Renal cortical epithelial cell (primary cell): ENCODE data around the gene PRPF19. TPM values are rescaled to one million over a fixed set of nuclear protein-coding genes. Genes with fewer than 3 reads are reported as not detected.
"Not testable (repeated sequence)": the region's sequence is repeated elsewhere in the genome, so short reads cannot be mapped to it uniquely, and the experiment has no call there.

ENCODE experiments used
- DNase-seq: peaks from one replicate; pipeline ENCODE4 v3.0.0-alpha.2; 2011; ENCODE audit warnings: low read depth
- total RNA-seq: library from RNA; depleted of rRNA; stranded (reverse); fragments of >200 nt; gene quantifications from 2 replicates; pipeline ENCODE4 v1.2.3, GENCODE V29; 2014

The PRPF19 gene
- total RNA-seq, 1 donor from 2014 or later, result 49.8 TPM

DNA sequence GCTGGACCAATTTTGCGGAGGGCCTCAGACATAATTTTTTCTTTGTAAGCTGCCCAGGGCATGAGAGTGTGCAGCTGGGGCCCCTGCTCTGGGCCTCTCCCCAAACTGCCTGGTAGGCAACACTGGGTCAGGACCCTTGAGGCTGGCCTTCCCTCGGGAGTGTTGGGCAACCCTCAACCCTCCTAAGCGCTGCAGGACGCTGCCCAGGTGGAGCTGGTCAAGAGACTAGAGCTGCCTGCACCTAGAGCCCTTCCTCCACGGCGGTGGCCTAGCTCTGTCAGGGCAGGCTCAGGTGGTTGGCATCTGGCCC, 17.4 kb upstream of the PRPF19 start:
- no peak for DNase-seq

- DNase-seq, result no peak
These were observed 16.9 kb upstream of the PRPF19 start for GRCh38 chr11:60923326-60923725.

GRCh38 chr11:60922906-60923305, 16.5 kb upstream of the PRPF19 start:
- DNase-seq, result no peak

DNA sequence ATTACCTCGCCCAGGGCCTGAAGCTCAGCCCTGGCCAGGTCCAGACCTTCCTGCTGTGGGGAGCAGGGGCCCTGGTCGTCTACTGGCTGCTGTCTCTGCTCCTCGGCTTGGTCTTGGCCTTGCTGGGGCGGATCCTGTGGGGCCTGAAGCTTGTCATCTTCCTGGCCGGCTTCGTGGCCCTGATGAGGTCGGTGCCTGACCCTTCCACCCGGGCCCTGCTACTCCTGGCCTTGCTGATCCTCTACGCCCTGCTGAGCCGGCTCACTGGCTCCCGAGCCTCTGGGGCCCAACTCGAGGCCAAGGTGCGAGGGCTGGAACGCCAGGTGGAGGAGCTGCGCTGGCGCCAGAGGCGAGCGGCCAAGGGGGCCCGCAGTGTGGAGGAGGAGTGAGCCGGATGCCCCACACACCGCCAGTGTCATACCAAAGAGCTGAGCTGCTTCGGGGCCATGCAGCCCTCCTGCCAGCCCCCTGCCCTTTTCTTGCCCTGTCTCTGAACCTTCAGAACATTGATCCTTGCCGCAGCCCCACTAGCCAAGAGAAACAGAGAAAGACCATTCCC, 15.5 kb upstream of the PRPF19 start:
- DNase-seq, result no peak

GRCh38 chr11:60921259-60921658, 14.9 kb upstream of the PRPF19 start:
- DNase-seq, result no peak

DNA sequence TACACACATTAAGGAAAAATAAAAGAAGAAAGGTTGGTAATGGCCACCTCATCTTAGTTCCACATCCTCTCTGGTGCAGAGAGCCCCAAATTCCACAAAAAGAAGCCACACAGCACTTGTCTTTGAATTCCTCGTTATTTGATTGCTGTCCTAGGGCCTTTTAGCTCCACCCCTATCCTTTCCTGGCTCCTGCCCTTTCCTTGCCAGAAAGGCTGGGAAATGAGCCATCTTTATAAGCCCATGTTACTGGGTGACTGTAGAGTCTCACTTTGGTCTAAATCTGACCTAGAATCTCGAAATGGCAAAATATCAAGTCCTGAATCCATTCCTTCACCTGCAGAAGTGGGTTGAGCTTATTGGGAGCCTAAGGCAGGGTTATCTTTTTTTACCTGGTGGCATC, 13.6 kb upstream of the PRPF19 start:
- no peak for DNase-seq

DNA sequence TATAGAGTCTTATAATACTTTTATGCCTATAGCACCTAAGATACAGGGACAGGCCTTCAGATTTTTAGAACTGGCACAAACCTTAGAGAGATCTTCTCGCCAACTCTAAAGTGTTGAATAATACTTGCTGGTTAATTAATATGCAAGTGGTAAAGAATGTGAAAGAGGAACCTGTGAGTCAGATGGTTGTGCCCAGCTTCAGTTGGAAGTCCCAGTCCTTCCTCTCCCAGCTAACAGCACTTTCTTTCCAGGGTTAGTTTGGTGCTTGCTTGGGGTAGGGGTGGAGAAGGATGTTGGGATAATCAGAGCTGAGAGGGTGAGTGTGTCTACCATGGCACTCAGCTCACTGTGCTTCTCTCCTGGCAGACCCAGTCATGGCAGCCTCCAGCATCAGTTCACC, 12.9 kb upstream of the PRPF19 start:
- peak; percentile 69 for DNase-seq

GRCh38 chr11:60918939-60919265, 12.5 kb upstream of the PRPF19 start:
- DNase-seq, result peak; percentile 58

DNA sequence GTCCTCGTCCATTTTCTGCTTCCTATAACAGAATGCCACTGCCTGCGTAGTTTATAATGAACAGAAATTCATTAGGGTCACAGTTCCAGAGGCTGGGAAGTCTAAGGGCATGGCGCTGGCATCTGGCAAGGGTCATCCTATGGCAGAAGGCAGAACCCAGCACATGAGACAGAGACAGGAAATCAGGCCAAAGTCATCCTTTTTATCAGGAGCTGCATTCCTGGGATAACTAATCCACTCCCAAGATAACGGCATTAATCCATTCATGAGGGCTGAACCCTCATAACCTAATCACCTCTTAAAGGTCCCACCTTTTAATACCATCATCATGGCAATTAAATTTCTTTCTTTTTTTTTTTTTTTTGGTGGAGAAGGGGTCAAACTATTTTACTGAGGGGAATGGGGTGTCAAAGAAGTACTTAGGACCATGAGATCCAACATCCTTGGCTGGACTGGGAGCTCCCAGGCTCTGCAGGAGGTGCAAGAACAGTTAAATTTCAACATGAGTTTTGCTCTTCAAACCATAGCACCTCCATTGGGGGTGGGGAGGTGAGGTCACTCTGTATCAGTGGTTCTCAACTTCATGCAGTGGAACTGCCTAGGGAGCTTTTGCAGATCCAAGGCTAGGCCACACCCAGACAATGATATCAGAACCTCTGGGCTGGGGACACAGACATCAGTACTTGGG, 12.0 kb upstream of the PRPF19 start:
- no peak for DNase-seq

DNA sequence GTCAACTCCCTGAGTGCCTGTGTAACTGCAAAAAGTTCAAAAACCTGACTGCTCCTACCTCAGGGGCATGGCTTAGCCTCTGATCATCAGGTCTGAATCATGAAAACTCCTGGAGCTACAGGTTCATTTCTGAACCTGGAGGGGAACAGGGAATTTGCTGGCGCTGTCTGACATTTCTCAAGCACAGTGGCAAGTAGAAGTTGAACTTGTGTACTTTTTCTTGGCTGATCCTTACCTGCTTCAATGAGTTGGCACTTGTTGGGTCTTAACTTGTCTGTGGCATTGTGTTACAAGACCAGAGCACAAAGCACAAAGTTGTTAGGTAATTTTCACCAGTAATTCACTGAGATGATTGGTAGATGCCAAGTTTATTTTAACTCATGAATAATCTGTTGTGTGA, 10.9 kb upstream of the PRPF19 start:
- DNase-seq, result peak; percentile 61

GRCh38 chr11:60916669-60917206, 10.4 kb upstream of the PRPF19 start:
- no peak for DNase-seq

GRCh38 chr11:60915248-60915914, 9.0 kb upstream of the PRPF19 start:
- DNase-seq, result peak; percentile 57

DNA sequence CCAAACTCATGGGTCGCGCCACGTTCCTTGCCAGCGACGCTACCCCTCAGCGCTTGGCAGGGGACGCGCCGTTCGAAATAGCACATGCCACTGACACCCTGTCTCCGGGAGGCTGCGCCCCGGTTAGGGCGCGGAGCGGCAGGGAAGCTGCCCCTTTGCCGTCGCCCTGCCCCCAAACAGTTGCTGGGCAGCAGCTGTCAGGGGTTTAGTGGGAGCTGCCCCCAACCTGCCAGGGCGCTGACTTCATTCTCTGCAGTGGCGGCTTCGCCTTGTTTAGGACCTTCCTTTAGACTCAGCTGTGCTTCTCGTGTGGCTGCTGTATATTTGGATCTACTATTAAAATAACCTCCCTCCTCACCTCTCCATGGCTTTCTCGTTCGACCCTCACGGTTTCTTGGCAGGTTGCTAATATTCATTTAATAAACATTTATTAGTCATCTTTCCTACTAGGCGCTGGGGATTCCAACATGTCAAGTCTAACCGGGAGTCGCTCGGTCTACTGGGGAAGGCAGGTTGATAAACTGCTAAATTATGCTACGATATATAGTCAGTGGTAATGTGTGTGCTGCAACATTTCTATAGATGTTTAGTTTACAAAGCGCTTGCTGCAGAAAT, 8.4 kb upstream of the PRPF19 start:
- no peak for DNase-seq

DNA sequence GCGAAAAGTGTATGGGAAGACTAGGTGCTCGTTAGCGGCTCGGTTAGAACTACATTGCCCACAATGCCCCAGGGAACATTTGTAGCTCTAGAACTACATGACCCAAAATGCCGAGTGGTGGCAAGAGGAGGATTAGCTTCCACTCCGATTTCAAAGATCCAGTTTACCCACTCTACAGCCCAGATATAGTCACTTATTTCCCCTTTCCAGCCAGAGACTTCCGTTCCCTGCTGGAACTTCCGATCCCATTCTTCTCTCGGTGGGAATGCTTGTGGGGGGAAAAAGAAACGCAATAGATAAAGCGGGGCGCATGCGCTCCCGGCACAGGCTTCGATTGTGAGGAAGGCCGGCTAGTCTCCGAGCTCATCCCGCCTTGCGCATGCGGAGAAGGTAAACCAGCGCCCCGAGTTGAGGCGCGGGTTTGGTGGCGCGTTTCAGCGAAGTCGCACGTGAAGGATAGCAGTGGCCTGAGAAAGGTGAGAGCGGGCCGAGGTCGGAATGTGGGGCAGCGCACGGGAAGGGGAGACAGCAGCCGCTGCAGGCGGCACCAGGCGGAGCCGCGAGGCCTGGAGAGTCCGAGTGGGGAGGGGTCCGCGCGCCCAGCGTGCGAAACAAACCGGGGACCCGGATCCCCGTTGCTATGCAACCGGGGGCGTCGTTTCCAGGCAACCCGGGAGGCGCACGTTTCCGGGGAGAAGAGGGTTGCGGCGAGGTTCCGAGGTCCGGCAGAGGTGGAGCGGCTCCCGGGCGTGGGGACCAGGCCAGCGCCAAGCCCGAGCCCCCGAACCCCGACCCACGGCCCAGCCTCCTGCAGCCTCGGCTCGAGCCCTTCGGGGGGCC, 7.6 kb upstream of the PRPF19 start, which contains the start of gene TMEM109:
TMEM109 (plus strand) TSS at position 366 of the 840 bp plus-strand sequence. CDS start 5,536 bp downstream, outside the sequence.
- DNase-seq, result peak; percentile 85

- DNase-seq, result no peak
These were observed 6.6 kb upstream of the PRPF19 start for GRCh38 chr11:60912851-60913528.

DNA sequence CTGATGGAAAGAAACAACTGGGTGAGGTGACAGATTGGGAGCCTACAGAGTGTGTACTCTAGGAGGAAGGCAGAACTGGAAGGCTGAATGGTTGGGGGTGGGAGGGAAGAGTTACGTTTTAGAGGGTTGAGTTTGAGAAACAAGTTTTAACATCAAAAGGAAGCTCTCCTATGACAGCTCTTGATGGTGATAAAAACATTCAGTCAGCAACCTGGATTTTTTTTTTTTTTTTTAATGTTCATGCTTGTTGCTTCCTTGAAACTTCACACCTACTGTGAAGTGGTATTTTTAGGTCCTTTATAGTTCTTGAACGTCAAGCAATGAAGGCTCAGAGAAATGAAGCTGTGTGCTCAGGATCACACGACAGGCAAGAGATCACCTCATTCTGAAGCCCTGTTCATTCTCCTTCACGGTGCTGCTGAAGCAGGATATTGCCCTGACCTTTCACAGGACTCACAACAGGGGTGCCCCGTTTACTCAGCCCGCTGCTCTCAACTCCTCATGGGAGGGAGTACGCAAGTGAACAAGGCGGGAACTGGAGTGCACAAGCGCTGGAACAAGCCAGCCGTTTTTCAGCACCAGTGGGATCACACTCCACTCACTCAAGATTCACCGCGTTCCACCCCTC, 6.0 kb upstream of the PRPF19 start:
- no peak for DNase-seq

- DNase-seq, result no peak
These were observed 4.5 kb upstream of the PRPF19 start for GRCh38 chr11:60910711-60911380.

DNA sequence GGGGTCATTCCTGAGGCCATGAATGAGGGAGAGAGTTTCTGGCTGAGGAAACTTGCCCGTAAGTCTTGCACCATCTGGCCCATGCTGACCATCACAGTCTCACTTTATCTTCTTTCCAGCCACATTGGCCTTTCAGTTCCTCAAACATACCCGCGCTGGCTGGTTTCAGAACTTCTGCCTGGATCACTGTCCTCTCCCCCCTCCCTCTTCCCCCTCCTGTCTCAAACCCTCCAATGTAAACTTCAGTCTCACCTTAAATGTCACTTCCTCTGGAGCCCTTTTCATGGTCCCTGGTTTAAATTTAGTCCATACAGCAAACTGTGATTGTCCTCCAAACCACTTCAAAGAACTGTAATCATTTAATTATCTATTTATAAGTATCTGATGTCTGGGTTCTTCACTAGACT, 3.9 kb upstream of the PRPF19 start:
- no peak for DNase-seq

DNA sequence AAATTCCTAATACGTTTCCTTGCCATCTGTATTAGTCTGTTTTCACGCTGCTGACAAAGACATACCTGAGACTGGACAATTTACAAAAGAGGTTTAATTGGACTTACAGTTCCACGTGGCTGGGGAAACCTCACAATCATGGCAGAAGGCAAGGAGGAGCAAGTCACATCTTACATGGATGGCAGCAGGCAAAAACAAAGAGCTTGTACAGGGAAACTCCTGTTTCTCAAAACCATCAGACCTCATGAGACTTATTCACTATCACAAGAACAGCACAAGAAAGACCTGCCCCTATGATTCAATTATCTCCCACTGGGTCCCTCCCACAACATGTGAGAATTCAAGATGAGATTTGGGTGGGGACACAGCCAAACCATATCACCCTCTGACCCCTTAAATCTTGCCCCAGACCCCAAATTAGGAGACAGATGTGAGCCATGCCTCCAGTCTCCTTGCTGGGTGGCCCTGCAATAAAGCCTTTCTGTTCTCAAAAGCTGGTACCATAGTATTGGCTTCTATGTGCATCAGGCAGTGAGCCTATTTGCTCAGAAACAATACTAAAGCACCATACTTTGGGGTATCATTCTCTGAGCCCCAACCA, 3.4 kb upstream of the PRPF19 start:
- DNase-seq, result not testable (repeated sequence)

DNA sequence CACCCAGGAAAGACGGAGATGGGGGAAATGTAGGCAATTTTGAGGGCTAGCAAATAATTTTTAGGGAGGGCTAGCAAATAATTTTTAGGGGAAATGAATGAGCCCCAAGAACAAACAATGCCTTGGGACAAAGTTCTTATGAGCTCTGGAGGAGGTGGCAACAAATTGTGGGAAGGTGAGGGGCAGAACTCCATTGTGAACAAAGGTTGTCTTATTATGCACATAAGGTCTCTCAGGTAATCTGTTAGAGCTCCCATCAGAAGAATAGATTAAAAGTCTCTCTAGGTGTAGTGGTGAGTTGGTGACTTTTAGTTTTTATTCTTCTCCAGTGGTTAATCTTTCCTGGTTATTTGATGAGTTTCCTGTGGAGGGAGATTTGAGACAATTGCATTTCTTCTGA, 2.4 kb upstream of the PRPF19 start:
- no peak for DNase-seq
